ENCODE measurements around the gene NDUFA8.

The NDUFA8 gene

GRCh38 chr9:122143876-122144405, 15.6 kb downstream of the NDUFA8 start:
- no peak for TF ChIP-seq CTCF (IDR thresholded peaks at IDR 0.05; ENCODE audit: low read depth, low read length)
- H3K4me3 ChIP-seq (ENCODE audit: low read depth, low read length): no peak overlapping the region
- in situ Hi-C loops (cut with HindIII; ENCODE audit: low sequenced_read_pairs): no loop called here
- DNase-seq (ENCODE audit: low read depth, low spot score): no peak

GRCh38 chr9:122143296-122143695, 16.3 kb downstream of the NDUFA8 start:
- TF ChIP-seq CTCF (IDR thresholded peaks at IDR 0.05; ENCODE audit: low read depth, low read length): no peak
- no peak for DNase-seq (ENCODE audit: low read depth, low spot score)
- in situ Hi-C loops (cut with HindIII; ENCODE audit: low sequenced_read_pairs): no loop called here
- no peak overlapping the region for H3K4me3 ChIP-seq (ENCODE audit: low read depth, low read length)

GRCh38 chr9:122141671-122142070, 17.9 kb downstream of the NDUFA8 start:
- TF ChIP-seq CTCF (IDR thresholded peaks at IDR 0.05; ENCODE audit: low read depth, low read length): no peak
- H3K4me3 ChIP-seq (ENCODE audit: low read depth, low read length): no peak overlapping the region
- in situ Hi-C loops (cut with HindIII; ENCODE audit: low sequenced_read_pairs): no loop called here
- no peak for DNase-seq (ENCODE audit: low read depth, low spot score)

DNA sequence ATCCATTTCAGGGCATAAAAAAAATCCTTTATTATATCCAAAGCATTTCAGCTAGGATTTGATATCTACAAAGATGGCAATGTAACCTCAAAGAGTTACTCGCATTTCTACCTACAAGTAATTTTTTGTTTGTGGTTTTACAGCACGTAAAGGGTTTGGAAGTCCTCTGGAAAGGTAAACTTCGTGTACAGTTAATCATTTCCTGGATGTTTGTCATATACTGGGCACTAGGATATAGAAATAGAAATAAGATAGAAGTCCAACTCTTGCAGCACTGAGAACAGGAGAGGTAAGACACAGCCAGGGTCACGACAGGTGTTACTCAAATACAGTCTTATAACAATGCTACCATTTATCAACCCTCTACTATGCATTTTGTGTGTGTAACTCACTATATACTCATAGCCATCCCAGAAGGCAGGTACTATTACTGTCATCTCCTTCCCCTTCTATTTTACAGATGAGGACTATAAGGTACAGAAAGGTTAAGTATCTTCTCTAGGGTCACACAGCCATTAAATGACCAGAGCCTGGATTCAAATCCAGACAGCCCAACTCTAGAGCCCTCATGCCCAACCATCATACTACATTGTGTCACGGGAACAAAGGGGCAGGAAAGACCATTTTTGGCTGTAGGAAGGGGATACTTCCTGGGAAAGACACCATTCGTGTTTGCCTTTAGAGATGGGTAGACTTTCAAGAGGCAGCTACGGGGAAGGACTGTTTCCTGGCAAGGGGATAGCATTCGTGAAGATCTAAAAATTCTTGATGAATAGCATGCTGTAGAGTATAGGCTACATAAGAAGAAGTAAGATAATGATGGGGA, 19.0 kb downstream of the NDUFA8 start:
- no peak overlapping the region for H3K4me3 ChIP-seq (ENCODE audit: low read depth, low read length)
- in situ Hi-C loops (cut with HindIII; ENCODE audit: low sequenced_read_pairs): no loop called here
- TF ChIP-seq CTCF (IDR thresholded peaks at IDR 0.05; ENCODE audit: low read depth, low read length): no peak
- DNase-seq (ENCODE audit: low read depth, low spot score): no peak

DNA sequence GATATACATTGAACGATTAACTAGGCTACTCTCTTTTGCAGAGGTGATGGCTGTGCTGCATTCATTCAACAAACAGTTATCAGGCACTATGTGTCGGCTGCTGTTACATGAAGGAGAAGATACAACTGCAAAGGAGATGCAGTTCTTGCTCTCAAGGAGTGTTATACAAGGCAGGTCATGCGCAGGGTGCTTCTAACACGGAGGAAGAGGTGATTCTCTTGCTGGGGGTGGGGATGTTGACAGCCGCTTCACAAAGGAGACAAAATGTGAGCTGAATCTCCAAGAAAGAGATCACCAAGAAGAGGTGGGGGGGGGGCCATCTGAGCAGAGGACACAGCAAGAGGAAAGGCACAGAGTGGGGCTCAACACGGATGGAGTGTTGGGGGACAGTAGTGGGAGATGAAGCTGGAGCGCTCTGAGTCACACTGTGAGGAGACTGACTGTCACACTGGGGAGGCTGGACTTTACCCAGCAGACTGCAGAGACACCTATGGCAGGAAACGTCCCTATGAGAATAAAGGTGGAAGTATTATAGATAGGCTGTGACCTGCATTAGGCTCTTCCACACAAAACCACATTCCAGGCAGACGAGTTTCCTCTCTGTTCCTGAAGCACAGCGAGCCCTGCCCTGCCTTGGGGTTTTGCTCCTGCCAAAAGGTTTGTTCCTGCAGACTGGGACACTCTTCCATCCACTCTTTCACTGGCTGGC, 20.9 kb downstream of the NDUFA8 start:
- in situ Hi-C loops (cut with HindIII; ENCODE audit: low sequenced_read_pairs): no loop called here
- DNase-seq (ENCODE audit: low read depth, low spot score): no peak
- TF ChIP-seq CTCF (IDR thresholded peaks at IDR 0.05; ENCODE audit: low read depth, low read length): no peak
- no peak overlapping the region for H3K4me3 ChIP-seq (ENCODE audit: low read depth, low read length)

DNA sequence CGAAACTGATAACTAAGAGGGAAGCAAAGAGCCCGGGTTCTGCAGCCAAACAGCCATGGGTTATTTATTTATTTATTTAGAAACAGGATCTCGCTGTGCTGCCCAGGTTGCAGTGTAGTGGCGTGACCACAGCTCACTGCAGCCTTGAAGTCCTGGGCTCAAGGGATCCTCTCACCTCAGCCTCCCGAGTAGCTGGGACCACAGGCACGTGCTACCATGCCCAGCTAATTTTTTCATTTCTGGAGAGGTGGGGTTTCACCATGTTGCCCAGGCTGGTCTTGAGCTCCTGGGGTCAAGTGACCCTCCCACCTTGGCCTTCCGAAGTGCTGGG, 24.1 kb downstream of the NDUFA8 start:
- in situ Hi-C loops (cut with HindIII; ENCODE audit: low sequenced_read_pairs): no loop called here

More for the DNA sequence above, 24.1 kb downstream of the NDUFA8 start:
- no peak for DNase-seq (ENCODE audit: low read depth, low spot score)
- no peak overlapping the region for H3K4me3 ChIP-seq (ENCODE audit: low read depth, low read length)
- no peak for TF ChIP-seq CTCF (IDR thresholded peaks at IDR 0.05; ENCODE audit: low read depth, low read length)
